Activated gamma-delta T cell treated with anti-CD3 and anti-CD28 coated beads, Interleukin-2, amount 50 U/mL, for 16 hours (primary cell): ENCODE measurements around the gene LRRC74A.
A peak's percentile ranks its signal among the peaks of the same experiment; 100 is the strongest.

Experiments
- DNase-seq: peaks from one replicate; pipeline ENCODE4 v3.0.0-alpha.2; 2020; ENCODE audit warnings: low read depth

LRRC74A gene

GRCh38 chr14:76848879-76849278, 22.7 kb downstream of the LRRC74A start:
- no peak for DNase-seq

GRCh38 chr14:76855066-76855465, 28.9 kb downstream of the LRRC74A start:
- no peak for DNase-seq

- no peak for DNase-seq
These were observed 30.6 kb downstream of the LRRC74A start for GRCh38 chr14:76856769-76857168.

GRCh38 chr14:76861574-76862255, 35.5 kb downstream of the LRRC74A start:
- no peak for DNase-seq

GRCh38 chr14:76862546-76863282, 36.5 kb downstream of the LRRC74A start:
- no peak for DNase-seq

GRCh38 chr14:76863724-76864407, 37.7 kb downstream of the LRRC74A start:
- no peak for DNase-seq

- no peak for DNase-seq
These were observed 40.2 kb downstream of the LRRC74A start for GRCh38 chr14:76866456-76866855.

GRCh38 chr14:76867516-76868453, 41.6 kb downstream of the LRRC74A start:
- peak; percentile 16 for DNase-seq

GRCh38 chr14:76868454-76869170, 42.4 kb downstream of the LRRC74A start:
- DNase-seq: no peak

GRCh38 chr14:76870166-76870565, 44.0 kb downstream of the LRRC74A start:
- DNase-seq: no peak

- peak; percentile 64 for DNase-seq
These were observed 46.7 kb downstream of the LRRC74A start for GRCh38 chr14:76872796-76873432.

GRCh38 chr14:76874734-76875133, 48.5 kb downstream of the LRRC74A start:
- DNase-seq: no peak

GRCh38 chr14:76876076-76876475, 49.9 kb downstream of the LRRC74A start:
- peak; percentile 23 for DNase-seq

- no peak for DNase-seq
These were observed 51.7 kb downstream of the LRRC74A start for GRCh38 chr14:76877871-76878270.

GRCh38 chr14:76880449-76880848, 54.2 kb downstream of the LRRC74A start:
- no peak for DNase-seq

- DNase-seq: no peak
These were observed 55.1 kb downstream of the LRRC74A start for GRCh38 chr14:76881348-76881747.

- DNase-seq: no peak
These were observed 56.4 kb downstream of the LRRC74A start for GRCh38 chr14:76882651-76883050.

- no peak for DNase-seq
These were observed 57.2 kb downstream of the LRRC74A start for GRCh38 chr14:76883447-76883846.

- DNase-seq: no peak
These were observed 58.2 kb downstream of the LRRC74A start for GRCh38 chr14:76884394-76884793.

- no peak for DNase-seq
These were observed 58.7 kb downstream of the LRRC74A start for GRCh38 chr14:76884853-76885276.

- no peak for DNase-seq
These were observed 61.0 kb downstream of the LRRC74A start for GRCh38 chr14:76887191-76887590.
